Islet of Langerhans (tissue), 1 donor: ENCODE data around the gene EFCAB3.
"Not testable (repeated sequence)": the region's sequence is repeated elsewhere in the genome, so short reads cannot be mapped to it uniquely, and the experiment has no call there.

Source experiments
- FAIRE-seq: peaks from one replicate; lab custom pipeline; 2011; peaks lifted over from hg19 to GRCh38; lab: Jason Lieb, UNC

EFCAB3 gene

GRCh38 chr17:62465271-62465670 lies 84.9 kb downstream of the EFCAB3 start:
- not testable (repeated sequence) for FAIRE-seq
